Tongue (tissue), 2 donors: Measurements from ENCODE around the gene MAFF. TPM values are rescaled to one million over a fixed set of nuclear protein-coding genes. Genes with fewer than 3 reads are reported as not detected.
A peak's percentile ranks its signal among the peaks of the same experiment; 100 is the strongest.
"Not testable (repeated sequence)": the region's sequence is repeated elsewhere in the genome, so short reads cannot be mapped to it uniquely, and the experiment has no call there.

ENCODE experiments used
- DNase-seq: peaks from one replicate; pipeline ENCODE4 v3.0.0-alpha.2; 2015
- total RNA-seq: library from RNA; depleted of rRNA; stranded (reverse); fragments of >200 nt; gene quantifications from one replicate; pipeline ENCODE4 v1.2.3, GENCODE V29; 2014

The MAFF gene
- 20.9 TPM for total RNA-seq

DNA sequence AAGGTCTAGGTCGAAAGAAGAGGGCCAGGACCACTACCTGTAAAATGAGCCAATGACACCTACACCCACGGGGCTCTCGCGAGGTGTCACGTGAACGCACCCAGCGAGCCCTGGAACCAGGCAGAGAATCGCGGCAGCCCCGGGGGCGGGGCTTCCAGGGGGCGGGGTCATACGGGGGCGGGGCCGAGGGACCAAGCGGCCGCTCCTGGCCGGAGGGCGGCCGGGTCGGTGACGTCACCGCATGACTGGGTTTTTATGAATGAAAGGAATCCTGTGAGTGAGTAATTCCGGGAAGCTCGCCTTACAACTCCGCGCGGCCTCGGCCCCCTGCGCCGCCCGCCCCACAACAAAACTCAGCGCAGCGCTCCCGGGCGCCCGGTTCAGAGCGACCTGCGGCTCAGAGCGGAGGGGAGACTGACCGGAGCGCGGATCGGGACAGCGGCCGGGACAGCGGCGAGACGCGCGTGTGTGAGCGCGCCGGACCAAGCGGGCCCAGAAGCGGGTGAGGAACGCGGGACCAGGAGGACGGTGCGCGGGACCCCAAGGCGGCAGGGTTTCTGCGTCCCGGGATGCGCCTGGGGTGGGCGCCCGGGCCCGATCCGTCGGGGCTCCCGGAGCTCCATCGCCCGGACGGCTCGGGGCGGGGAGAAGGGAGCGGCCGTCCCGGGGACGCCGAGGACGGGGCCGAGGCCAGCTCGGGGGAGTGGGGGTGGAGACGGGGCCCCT, at the start of gene MAFF:
MAFF (plus strand) TSS at position 284 of the 726 bp plus-strand sequence. CDS start 11,860 bp downstream, outside the sequence.
- DNase-seq = peak; percentile 97

- DNase-seq = peak; percentile 66
These were observed 47.8 kb upstream of the MAFF start for GRCh38 chr22:38153821-38154562.

- DNase-seq = not testable (repeated sequence)
These were observed 47.3 kb upstream of the MAFF start for GRCh38 chr22:38154563-38154915.

- no peak for DNase-seq
These were observed 46.1 kb upstream of the MAFF start for GRCh38 chr22:38155703-38156102.

- DNase-seq = no peak
These were observed 38.6 kb upstream of the MAFF start for GRCh38 chr22:38162881-38163843.

- no peak for DNase-seq
These were observed 37.8 kb upstream of the MAFF start for GRCh38 chr22:38163844-38164550.

DNA sequence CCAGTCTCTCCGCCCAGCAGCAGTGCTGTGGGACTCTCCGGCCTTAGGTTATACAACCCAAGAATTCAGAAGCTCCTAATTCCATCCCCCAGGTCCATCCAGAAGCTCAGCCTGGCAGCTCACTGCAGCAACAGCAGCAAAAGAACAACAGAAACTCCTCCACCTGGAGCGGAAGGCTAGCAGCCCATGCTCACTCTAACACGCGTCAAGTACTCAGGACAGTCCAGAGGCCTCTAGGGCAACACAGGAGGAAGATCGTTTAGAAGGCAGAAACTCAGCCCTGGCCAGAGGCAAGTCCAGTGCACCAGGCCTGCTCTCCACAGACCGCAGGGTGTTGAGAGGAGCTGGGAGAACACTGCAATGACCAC, 37.3 kb upstream of the MAFF start:
- DNase-seq = no peak

DNA sequence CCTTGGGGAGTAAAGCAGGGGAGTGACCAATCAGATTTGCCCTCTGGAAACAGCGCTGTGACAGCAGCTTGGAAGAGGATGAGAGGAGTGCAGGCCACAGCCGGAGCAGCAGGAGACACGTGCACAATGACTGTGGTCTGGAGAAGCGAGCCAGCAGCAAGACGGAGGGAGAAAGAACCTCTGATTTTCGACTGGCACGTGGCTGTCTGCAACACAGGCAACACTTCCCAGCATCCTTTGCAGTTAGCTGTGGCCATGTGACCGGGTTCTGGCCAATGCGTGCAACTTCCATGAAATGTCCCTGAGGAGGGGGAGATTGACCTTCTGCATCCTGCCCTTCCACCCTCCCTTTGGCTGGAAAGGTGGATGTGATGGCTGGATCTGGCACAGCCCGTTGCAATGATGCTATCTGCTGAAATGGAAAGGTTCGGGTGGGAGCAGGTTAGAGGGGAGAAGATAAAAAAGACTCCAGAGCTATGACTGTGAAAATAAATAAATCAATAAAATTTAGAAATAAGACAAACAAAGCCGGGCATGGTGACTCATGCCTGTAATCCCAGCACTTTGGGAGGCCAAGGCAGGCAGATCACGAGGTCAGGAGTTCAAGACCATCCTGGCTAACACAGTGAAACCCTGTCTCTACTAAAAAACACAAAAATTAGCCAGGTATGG, 35.7 kb upstream of the MAFF start:
- DNase-seq = no peak

GRCh38 chr22:38167988-38168407, 33.8 kb upstream of the MAFF start:
- no peak for DNase-seq

GRCh38 chr22:38169116-38169515, 32.7 kb upstream of the MAFF start:
- DNase-seq = no peak

DNA sequence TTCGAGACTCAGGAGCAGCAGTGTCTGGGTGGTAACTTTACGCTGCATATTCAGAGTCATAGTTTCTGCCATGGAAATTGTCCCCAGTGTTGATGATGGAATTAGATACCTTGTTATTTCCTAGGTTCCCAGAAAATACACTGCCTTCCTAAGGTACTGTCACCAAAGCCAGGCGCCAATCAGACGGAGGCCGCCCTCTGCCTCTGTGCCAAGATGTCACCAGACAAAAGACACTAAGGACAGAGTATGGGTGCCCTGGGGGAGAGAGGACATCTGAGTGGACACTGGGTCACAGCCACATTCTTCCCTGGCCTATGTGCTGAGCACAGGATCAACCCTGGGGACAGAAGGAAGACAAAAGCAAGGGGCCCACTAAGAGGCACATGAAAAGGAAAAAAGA, 31.3 kb upstream of the MAFF start:
- DNase-seq = no peak

DNA sequence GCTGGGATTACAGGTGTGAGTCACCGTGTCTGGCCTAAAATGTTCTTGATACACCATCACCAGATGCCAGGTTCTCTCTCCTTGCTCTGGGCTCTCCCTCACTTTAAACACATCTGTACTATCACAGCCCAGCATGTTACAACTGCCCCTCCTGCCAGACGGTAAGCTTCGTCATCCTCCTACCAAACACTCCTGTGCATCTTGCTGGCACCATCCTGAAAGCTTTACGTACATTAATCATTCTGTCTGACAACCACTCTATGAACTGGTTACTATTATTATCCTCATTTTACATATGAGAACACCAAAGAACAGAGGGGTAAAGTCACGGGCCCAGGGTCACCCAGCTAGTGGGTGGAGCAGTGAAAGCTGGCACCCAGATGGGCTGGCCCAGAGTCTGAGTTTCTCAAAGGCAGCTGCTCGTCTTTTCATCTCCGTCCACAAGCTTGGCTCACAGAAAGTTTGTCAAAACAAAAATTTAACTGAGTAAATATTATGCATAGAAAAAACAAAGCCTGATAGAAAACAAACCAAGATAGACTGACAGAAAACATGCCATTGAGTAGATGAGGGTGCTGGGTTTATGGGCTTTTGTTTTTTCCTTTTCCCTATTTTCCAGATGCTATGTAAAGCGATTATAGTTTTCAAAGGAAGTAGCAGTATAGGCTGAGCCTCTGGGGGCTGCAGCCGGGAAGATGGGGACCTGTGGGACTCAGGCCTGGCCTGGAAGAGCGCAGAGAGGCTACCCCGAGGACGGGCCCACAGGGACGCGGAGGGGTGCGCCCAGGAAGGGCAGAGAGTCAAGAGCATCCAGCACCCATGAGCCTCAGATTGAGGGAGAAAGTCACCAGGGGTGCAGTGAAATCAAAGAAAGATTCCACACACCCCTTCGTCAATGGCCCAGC, 29.6 kb upstream of the MAFF start:
- no peak for DNase-seq

DNA sequence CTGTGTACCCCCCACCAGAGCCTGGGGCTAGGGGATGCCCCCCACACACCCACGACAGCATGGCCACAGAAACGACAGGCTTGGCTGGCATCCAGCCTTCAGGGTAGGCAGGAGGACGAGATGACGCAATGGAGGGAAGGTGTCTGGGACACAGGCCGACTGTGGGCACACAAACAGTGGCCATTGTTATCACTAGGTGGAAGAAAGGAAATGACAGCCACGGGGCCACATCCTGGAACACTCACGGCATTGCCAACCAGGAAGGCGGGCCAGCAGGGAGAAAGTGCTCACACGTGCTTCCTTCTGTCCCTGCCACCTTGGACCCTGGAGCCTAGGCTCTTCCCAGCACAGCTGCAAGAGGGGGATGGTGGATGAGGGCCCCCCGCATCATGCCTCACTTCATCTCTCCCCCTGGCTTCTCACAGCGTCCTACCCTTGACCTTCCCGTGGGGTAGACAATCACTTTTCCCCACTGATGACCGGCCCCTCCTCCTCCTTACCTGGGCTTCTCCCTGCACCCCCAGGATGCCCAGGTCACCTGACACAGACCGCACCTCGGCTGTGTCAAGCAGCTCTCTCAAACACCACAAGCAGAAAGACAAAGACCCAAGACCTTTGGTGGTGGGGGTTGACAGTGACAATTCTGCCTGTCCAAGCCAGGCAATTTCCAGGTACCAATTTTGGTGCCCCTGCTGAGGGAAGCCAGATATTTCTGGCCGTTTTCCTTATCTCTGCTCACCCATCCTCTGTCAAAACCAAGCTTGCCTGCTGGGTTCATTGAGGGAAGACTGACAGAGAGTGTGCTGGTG, 28.8 kb upstream of the MAFF start:
- no peak for DNase-seq

GRCh38 chr22:38173641-38173906, 28.2 kb upstream of the MAFF start:
- no peak for DNase-seq

GRCh38 chr22:38174626-38175025, 27.2 kb upstream of the MAFF start:
- DNase-seq = no peak

DNA sequence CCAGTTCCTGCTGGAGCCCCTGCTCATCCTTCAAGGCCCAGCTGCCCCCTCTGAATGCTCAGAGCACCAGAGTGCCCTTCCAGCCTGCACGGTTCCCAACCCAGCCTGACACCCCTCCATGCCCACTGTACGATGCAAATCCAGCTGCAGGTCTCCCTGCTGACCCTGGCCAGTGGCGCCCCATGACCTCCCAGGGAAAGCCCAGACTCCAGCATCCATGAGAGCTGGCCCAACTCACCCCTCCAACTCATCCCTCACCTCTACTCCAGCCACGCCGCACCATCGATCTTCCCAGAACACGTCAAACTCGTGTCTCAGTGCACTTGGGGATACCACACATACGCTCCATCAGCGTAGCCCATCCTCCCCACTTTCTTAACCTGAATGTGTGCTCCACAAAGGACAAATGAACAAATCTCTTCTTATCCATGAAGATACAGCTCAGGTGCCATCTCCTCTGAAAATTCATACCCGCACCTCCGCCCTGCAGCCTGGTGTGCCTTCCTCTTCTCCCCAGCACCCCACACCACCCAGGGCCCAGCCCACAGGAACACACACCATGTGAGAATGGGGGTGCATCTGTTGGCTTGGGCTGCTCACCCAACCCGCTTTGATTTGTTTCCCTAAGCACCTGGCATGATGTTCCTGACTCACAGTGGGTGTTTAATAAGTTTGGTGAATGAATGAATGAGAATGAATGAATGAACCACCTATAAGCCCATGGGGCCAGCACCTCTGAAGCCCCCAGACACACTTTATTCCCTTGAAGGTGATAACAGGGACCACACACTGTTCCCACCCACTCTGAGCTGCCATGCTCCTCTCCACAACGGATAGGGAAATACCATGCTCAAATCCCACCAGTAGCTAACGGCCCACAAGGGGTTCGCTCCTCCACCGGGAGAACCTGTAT, 26.3 kb upstream of the MAFF start:
- no peak for DNase-seq

DNA sequence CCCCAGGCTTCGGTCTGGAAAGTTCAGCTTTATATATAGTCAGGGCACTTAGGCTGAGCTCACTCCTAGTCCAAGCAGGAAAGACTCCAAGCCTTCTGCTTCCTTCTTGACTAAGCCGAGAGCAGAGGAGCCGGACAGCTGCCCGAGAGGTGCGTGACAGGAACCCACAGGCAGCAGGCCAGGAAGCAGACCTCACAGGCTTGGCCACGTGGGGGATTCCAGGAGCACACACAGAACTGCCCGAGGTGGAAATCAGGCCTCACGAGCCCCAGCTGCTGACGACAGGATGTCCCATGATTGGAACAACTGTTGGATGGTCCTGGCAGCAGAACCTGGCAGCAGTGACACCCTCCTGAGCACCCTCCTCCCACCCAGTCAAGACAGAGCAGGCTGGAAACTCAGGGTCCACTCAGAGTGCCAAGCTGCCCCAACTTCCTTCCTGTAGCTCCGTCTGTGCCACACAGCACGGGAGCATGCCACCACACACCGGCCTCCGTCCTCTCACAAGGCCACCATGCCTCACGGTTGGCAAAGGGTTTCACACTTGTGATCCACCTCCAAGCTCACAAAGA, 25.5 kb upstream of the MAFF start:
- peak; percentile 82 for DNase-seq

DNA sequence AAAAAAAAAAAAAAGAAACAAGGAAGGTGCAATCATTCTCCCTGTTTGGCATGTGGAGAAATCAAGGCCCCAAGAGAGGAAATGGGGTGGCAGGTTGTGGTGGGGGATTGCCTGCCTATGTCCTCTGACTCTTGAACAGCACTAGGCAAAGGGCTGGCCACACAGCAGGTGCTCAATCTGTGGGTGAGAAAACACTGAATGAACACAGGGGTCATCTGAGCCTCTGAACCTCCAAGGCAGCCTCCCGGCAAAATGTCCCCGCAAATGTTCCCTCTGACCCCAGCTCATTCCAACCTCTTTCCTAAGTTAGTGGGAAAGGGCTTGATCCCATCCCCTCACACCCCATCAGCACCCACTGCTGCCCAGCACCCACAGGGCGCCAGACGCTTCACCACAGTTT, 24.8 kb upstream of the MAFF start:
- DNase-seq = no peak
